Measurements from ENCODE around the gene SLC39A12.

SLC39A12 gene

DNA sequence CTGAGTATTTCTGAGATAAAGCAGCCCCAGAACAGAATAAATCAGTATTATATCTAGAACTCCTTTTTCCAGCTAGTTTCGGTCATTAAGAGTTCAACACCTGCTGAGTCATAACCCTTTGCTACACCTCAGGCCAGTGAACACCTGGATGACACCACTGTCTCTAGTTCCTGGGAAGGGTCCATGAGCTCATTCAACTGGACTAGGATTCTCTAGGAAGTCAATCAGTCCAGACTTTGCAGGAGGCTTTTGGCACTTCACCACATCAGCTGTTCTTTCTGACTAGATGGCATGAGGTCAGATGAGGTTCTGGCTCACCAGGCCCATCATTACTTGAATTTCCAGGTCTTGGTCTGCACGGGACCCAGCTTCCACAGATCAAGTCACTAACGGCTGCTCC lies 11.7 kb downstream of the SLC39A12 start:
- TF ChIP-seq, protein P1, sequence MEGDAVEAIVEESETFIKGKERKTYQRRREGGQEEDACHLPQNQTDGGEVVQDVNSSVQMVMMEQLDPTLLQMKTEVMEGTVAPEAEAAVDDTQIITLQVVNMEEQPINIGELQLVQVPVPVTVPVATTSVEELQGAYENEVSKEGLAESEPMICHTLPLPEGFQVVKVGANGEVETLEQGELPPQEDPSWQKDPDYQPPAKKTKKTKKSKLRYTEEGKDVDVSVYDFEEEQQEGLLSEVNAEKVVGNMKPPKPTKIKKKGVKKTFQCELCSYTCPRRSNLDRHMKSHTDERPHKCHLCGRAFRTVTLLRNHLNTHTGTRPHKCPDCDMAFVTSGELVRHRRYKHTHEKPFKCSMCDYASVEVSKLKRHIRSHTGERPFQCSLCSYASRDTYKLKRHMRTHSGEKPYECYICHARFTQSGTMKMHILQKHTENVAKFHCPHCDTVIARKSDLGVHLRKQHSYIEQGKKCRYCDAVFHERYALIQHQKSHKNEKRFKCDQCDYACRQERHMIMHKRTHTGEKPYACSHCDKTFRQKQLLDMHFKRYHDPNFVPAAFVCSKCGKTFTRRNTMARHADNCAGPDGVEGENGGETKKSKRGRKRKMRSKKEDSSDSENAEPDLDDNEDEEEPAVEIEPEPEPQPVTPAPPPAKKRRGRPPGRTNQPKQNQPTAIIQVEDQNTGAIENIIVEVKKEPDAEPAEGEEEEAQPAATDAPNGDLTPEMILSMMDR (IDR thresholded peaks at IDR 0.05; ENCODE audit: low read depth, low read length), result no peak
- H3K4me3 ChIP-seq (ENCODE audit: low read depth, low read length), result no peak overlapping the region

DNA sequence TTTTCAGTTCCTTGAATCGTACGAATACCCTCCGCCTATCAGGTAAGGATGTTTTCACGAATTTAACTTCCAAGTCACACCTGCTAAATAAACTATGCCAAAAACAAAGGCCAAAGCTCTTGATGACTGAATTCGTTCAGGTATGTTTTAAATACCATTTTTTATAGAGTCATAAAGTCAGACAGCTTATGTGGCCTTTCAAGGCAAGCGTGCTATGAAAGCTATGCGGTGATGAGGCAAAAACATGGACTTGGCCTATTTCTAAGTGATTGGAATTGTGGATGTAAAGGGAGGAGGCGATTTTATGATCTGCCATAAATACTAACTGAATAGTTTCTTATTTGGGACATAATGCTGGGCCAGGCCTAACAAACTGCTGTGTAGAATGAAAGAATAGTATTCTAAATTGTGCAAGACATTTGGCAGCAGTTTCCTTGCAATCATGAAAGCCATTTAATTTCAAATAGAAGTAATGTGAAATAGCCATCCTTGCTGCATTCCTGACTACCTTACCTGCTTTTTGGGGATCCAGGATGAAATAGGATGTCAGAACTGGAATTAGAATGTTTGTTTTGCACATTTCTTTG lies 14.0 kb downstream of the SLC39A12 start:
- TF ChIP-seq, protein P1 (IDR thresholded peaks at IDR 0.05; ENCODE audit: low read depth, low read length), result no peak
- no peak overlapping the region for H3K4me3 ChIP-seq (ENCODE audit: low read depth, low read length)

DNA sequence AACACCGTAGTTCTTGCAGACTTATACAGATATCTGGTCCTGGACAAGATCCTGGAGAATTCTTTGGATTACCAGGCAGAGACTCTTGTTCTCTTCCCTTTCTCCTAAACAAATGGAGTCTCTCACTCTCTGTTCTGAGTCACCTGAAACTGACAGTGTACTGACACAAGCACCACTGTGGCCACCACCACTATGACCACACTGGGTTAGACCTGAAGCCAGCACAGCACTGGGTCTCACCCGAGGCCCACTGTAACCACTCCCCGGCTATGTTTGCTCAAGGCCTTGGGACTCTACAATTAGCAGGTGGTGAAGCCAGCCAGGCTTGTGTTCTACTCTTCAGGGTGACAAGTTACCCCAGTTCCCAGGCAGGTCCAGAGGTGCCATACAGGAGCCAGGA lies 22.8 kb downstream of the SLC39A12 start:
- TF ChIP-seq, protein P1 (IDR thresholded peaks at IDR 0.05; ENCODE audit: low read depth, low read length), result no peak

DNA sequence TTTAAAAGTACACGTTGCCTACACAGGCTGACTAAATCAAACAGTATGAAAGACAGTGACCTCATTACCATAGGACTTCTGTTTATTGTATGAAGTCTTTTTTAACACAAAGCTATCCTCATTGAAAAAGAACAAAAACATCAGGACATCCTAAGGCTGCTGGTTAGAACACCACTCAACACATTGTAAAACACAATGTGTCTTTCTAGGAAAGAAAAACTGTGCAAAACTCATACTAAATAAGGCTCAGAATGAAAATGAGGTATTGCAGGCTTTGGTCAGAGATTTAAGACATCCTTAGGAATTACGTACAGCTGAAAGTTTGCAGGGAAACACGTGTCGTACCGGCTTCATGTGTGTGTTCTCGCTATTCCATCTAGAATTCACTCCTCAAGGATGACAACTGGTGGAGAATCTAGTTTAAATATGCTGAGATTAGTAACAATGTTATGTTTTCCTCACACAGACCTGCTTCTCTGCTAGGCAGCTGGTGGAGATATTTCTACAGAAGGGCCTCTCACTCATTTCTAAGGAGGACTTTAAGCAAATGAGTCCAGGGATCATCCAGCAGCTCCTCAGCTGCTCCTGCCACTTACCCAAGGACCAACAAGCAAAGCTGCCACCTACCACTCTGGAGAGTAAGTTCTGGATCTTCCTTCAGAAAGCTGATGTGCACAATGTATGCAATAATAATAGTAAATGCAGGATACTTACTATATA lies 29.3 kb downstream of the SLC39A12 start:
- TF ChIP-seq, protein P1 (IDR thresholded peaks at IDR 0.05; ENCODE audit: low read depth, low read length), result no peak
- H3K4me3 ChIP-seq (ENCODE audit: low read depth, low read length), result no peak overlapping the region

More for the DNA sequence above, 22.8 kb downstream of the SLC39A12 start:
- H3K4me3 ChIP-seq (ENCODE audit: low read depth, low read length), result no peak overlapping the region

DNA sequence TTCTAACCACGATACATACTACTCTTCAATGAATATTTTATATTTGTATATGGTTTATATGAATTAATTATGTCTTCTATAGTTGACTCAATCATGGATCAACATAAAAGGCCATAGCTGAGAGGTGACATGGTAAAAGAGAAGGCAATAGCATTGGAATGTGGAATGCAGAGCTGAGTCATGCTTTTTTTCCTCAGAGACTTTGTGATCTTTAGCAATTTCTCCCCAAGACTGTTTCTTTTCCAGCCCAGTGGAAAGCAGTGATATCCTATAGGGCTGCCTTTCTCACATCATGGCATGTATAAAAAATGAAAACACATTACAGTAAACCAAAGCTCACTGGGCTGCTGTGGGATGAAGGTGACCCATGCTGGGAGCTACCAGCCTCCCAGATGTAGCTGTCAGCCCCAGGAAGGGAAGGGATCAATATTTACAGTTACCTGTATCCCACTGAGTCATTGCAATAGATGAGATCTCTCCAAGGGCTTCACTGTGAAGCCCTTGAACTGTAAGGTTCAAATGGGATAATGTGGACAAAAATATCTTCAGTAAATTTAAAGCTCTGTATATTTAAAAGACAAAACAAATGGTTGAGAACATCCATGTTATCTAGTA lies 30.2 kb downstream of the SLC39A12 start:
- TF ChIP-seq, protein P1 (IDR thresholded peaks at IDR 0.05; ENCODE audit: low read depth, low read length), result no peak
- no peak overlapping the region for H3K4me3 ChIP-seq (ENCODE audit: low read depth, low read length)

DNA sequence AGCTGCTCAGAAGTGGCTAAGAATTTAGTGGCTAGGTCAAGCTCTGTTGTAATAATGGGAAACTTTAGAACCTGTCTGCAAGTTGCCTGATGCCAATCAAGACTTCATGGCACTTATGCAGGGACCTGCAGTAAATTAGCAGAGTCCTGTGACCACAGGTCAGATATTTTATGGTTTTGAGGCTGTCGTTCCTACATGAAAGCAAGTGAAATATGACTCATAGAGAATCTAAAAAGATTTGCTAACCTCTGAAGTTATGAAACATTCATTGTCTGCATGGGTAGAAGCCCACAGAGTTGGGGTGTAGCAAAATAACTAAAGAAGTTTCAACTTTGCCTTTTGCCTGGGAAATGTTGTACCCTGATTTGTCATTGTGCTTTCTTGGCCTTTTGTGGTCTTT lies 32.3 kb downstream of the SLC39A12 start:
- H3K4me3 ChIP-seq (ENCODE audit: low read depth, low read length), result no peak overlapping the region
- TF ChIP-seq, protein P1 (IDR thresholded peaks at IDR 0.05; ENCODE audit: low read depth, low read length), result no peak

DNA sequence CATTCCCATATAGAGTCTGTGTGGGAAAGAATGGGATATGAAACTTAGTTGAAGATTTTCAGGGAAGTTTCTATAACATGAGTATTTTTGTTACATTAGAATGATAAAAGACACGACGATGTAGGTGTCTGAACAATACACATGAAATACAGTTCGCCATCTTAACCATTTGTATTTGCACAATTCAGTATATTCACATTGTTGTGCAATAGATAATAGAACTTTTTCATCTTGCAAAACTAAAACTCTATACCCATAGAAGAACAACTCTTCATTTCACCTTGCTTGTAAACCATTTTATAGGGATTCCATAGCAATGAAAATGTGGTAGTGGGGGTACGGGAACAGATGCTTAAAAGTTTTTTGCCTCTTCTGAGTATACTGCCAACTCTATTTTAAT lies 32.8 kb downstream of the SLC39A12 start:
- TF ChIP-seq, protein P1 (IDR thresholded peaks at IDR 0.05; ENCODE audit: low read depth, low read length), result no peak
- no peak overlapping the region for H3K4me3 ChIP-seq (ENCODE audit: low read depth, low read length)

Data from WI38 (cell line).